ENCODE data around the gene VAV3. TPM values are rescaled to one million over a fixed set of nuclear protein-coding genes. Genes with fewer than 3 reads are reported as not detected.

The VAV3 gene
- total and polyA plus RNA-seq, 9 of the 15 experiments (the other 6 are each of a cell fraction or from before 2014, with no cell fraction given), result not detected

GRCh38 chr1:107920561-107920960 lies 44.4 kb downstream of the VAV3 start:
- no peaks in the 10 kb centered on the region for H3K4me1 ChIP-seq (replicated peaks in 1 of 2; ENCODE audit: control insufficient read depth in 2 of 2, insufficient read depth in 2 of 2, low read length in 2 of 2)
- H3K9me1 ChIP-seq (ENCODE audit: control insufficient read depth, insufficient read depth, low read length), result no peaks in the 10 kb centered on the region
- intact Hi-C loops (cut with micrococcal nuclease) (no loop called here), in situ Hi-C loops (cut with MboI) (no loop called here)
- no peak overlapping the region for H2AFZ ChIP-seq (ENCODE audit: low read depth, low read length)
- TF ChIP-seq EGR1 (conservative IDR thresholded peaks at IDR 0.05), result no peak
- TF ChIP-seq, protein P1, sequence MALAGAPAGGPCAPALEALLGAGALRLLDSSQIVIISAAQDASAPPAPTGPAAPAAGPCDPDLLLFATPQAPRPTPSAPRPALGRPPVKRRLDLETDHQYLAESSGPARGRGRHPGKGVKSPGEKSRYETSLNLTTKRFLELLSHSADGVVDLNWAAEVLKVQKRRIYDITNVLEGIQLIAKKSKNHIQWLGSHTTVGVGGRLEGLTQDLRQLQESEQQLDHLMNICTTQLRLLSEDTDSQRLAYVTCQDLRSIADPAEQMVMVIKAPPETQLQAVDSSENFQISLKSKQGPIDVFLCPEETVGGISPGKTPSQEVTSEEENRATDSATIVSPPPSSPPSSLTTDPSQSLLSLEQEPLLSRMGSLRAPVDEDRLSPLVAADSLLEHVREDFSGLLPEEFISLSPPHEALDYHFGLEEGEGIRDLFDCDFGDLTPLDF (CRISPR knock-in tag; IDR thresholded peaks at IDR 0.05), result no peak
- no peak for TF ChIP-seq FOXP4 (CRISPR knock-in tag; IDR thresholded peaks at IDR 0.05; ENCODE audit: borderline replicate concordance)
- no peak for TF ChIP-seq HINFP (tag; conservative IDR thresholded peaks at IDR 0.05; ENCODE audit: low read depth)
- no peak for TF ChIP-seq E2F8 (IDR thresholded peaks at IDR 0.05; ENCODE audit: low read depth, partially characterized antibody)
- no peak for TF ChIP-seq MAZ (CRISPR knock-in tag; conservative IDR thresholded peaks at IDR 0.05 in 1 of 2, IDR thresholded peaks at IDR 0.05 in 1 of 2)
- no peak for TF ChIP-seq PTTG1 (tag; IDR thresholded peaks at IDR 0.05; ENCODE audit: low read depth)
- TF ChIP-seq ESRRA (IDR thresholded peaks at IDR 0.05; ENCODE audit: borderline replicate concordance, low read depth), result no peak
- no peak for TF ChIP-seq CEBPB (tag; IDR thresholded peaks at IDR 0.05)
- no peak for TF ChIP-seq ZZZ3 (IDR thresholded peaks at IDR 0.05)
- no peak for TF ChIP-seq ZFPM2 (CRISPR knock-in tag; IDR thresholded peaks at IDR 0.05)
- no peaks in the 10 kb centered on the region for H3K36me3 ChIP-seq (ENCODE audit: control insufficient read depth, insufficient read depth, low read length)
- POLR2A ChIA-PET, result interaction anchor here (0.6 kb wide), 1 partner anchor 42 kb away, joined by 3 read pairs; no protein-coding TSS in a partner anchor
- CTCF ChIA-PET (ENCODE audit: low intra/inter-chr PET ratio), result no interaction called here
- H3K9me3 ChIP-seq (replicated peaks; ENCODE audit: control insufficient read depth, insufficient read depth, low read depth, low read length), result no peaks in the 10 kb centered on the region
- no TSS peak for BruUV-seq (replicated peaks)
- H3K4me3 ChIP-seq, result no peak overlapping the region
- H4K20me1 ChIP-seq (replicated peaks; ENCODE audit: control insufficient read depth, insufficient read depth, low read length), result no peaks in the 10 kb centered on the region
- WGBS (ENCODE audit: insufficient coverage, low coverage, missing lambda C conversion rate), result 0% methylated on average over 1 of the region's 1 CpG
- H3K4me2 ChIP-seq (ENCODE audit: insufficient read depth, low read length), result no peak overlapping the region
- H3K27me3 ChIP-seq (ENCODE audit: control insufficient read depth in 2 of 2, insufficient read depth in 2 of 2, low read length in 2 of 2), result no peaks in the 10 kb centered on the region
- H3K9ac ChIP-seq (ENCODE audit: insufficient read depth in 1 of 2, low read depth in 2 of 2, low read length in 2 of 2), result no peak overlapping the region
- DNase-seq (ENCODE audit: extremely low read depth in 1 of 4, low spot score in 3 of 4) (no peak), ATAC-seq (no peak), FAIRE-seq (no peak)
- H3K27ac ChIP-seq (ENCODE audit: extremely low read depth, low read depth, low read length), result no peak overlapping the region
- no peaks in the 10 kb centered on the region for H3K79me2 ChIP-seq (ENCODE audit: control insufficient read depth, insufficient read depth, low read length)
